ENCODE results near the gene GLRX2.

Gene GLRX2

DNA sequence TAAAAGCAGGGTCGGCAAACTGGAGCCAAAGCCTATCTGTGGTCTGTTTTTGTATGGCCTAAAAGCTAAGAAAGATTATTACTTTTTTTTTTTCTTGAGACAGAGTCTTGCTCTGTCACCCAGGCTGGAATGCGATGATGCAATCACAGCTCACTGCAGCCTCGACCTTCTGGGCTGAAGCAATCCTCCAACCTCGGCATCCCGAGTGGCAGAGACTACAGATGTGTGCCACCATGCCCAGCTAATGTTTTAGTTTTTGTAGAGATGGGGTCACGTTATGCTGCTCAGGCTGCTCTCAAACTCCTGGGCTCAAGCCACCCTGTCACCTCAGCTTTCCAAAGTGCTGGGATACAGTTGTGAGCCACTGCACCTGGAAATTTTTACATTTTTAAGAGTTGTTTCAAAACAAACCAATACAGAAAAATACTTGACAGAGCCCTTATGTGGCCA is 6.5 kb upstream of the GLRX2 start:
- H3K4me1 ChIP-seq (ENCODE audit: control insufficient read depth, insufficient read depth, low read length, unreplicated experiment), result peaks cover 42% of the 10 kb centered on the region
- no peaks in the 10 kb centered on the region for H3K27me3 ChIP-seq (ENCODE audit: insufficient read depth, low read length)
- H3K27ac ChIP-seq (ENCODE audit: low read depth, low read length), result peak overlapping the region; percentile 73
- H2AFZ ChIP-seq (ENCODE audit: low read length, unreplicated experiment), result peak overlapping the region; percentile 88
- H3K36me3 ChIP-seq (ENCODE audit: insufficient read depth, low read length), result no peaks in the 10 kb centered on the region
- H3K79me2 ChIP-seq (ENCODE audit: control insufficient read depth, insufficient read depth, low read length, unreplicated experiment), result no peaks in the 10 kb centered on the region
- peak overlapping the region; percentile 45; the same call in 1 of the 2 replicates for H3K4me3 ChIP-seq (ENCODE audit: low read depth, low read length)

DNA sequence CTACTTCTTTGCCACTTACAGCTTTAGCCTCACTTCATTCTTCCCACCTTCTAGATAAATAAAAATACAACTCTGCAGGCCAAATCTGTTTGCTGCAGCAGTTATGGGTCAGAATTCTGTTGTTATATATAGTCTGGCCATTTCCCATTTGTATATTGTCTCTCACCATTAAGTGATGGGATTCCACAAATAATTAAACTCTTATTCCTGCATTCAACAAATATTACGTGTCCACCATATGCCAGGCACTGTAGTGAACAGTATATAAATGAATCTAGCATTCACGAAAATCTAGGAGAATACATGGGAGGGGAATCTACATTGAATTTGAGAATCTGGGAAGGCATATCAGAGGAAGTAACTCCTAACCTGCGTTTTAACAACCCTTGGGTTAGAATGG is 5.7 kb upstream of the GLRX2 start:
- Histone ChIP-seq H2AFZ (ENCODE audit: low read length, unreplicated experiment) (peak overlapping the region; percentile 88), H3K27me3 (ENCODE audit: insufficient read depth, low read length) (no peaks in the 10 kb centered on the region), H3K27ac (ENCODE audit: low read depth, low read length) (peak overlapping the region; percentile 73; the same call in 1 of the 2 replicates), H3K4me3 (ENCODE audit: low read depth, low read length) (no peak overlapping the region), H3K4me1 (ENCODE audit: control insufficient read depth, insufficient read depth, low read length, unreplicated experiment) (peaks cover 38% of the 10 kb centered on the region), H3K79me2 (ENCODE audit: control insufficient read depth, insufficient read depth, low read length, unreplicated experiment) (no peaks in the 10 kb centered on the region), H3K36me3 (ENCODE audit: insufficient read depth, low read length) (no peaks in the 10 kb centered on the region)

DNA sequence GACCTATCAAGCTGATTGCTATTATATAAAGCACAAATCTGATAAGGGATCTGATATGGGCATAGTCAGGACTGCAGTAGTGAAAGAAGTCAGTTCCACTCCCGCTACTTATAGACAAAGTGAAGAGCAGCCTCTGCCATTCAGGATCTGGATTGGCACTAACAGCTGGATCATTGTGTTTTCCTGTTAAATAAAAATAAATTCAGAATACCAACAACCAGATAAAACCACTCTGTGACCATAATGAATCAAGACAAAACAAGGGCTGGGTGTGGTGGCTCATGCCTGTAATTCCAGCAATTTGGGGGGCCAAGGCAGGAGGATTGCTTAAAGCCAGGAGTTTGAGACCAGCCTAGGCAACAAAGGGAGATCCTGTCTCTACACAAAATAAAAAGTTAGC is 5.0 kb upstream of the GLRX2 start:
- Histone ChIP-seq H3K27me3 (ENCODE audit: insufficient read depth, low read length) (no peaks in the 10 kb centered on the region), H2AFZ (ENCODE audit: low read length, unreplicated experiment) (no peak overlapping the region), H3K4me3 (ENCODE audit: low read depth, low read length) (no peak overlapping the region), H3K4me1 (ENCODE audit: control insufficient read depth, insufficient read depth, low read length, unreplicated experiment) (peaks cover 37% of the 10 kb centered on the region), H3K79me2 (ENCODE audit: control insufficient read depth, insufficient read depth, low read length, unreplicated experiment) (no peaks in the 10 kb centered on the region), H3K27ac (ENCODE audit: low read depth, low read length) (no peak overlapping the region), H3K36me3 (ENCODE audit: insufficient read depth, low read length) (no peaks in the 10 kb centered on the region)

DNA sequence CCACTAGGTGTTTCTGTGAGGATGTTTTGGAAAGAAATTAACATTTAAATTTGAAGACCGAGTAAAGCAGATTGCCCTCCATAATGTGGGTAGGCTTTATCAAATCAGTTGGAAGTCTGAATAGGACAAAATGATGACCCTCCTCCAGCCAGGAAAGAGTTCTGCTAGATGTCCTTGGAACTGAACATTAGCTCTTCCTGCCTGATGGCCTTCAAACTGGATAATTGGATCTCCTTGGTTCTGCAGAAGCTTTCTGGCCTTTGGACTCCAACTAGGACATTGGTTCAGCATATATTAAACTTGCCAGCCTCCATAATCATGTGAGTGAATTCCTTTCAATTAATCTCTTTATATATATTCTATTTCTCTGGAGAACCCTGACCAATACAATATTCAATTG is 4.4 kb upstream of the GLRX2 start:
- H3K36me3 ChIP-seq (ENCODE audit: insufficient read depth, low read length), result no peaks in the 10 kb centered on the region
- H3K4me1 ChIP-seq (ENCODE audit: control insufficient read depth, insufficient read depth, low read length, unreplicated experiment), result peaks cover 31% of the 10 kb centered on the region
- no peak overlapping the region for H3K27ac ChIP-seq (ENCODE audit: low read depth, low read length)
- H3K27me3 ChIP-seq (ENCODE audit: insufficient read depth, low read length), result no peaks in the 10 kb centered on the region
- H2AFZ ChIP-seq (ENCODE audit: low read length, unreplicated experiment), result no peak overlapping the region
- no peaks in the 10 kb centered on the region for H3K79me2 ChIP-seq (ENCODE audit: control insufficient read depth, insufficient read depth, low read length, unreplicated experiment)
- H3K4me3 ChIP-seq (ENCODE audit: low read depth, low read length), result no peak overlapping the region

DNA sequence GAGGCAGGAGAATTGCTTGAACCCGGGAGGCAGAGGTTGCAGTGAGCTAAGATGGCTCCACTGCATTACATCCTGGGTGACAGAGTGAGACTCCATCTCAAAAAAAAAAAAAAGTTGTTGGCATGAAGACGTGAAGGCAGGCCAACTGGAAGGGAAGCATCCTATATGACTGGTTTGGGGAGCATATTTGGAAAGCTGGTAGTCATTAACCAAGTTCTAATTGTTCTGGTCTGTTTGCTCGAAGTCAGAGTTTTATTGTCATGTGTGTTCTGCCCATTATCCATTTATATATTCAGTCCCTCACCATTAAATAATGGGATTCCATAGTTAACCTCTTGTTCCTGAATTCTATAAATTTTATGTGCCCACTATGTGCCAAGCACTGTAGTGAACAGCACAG is 3.3 kb upstream of the GLRX2 start:
- Histone ChIP-seq H3K36me3 (ENCODE audit: insufficient read depth, low read length) (no peaks in the 10 kb centered on the region), H3K4me1 (ENCODE audit: control insufficient read depth, insufficient read depth, low read length, unreplicated experiment) (peaks cover 25% of the 10 kb centered on the region), H3K79me2 (ENCODE audit: control insufficient read depth, insufficient read depth, low read length, unreplicated experiment) (peaks cover 9% of the 10 kb centered on the region), H3K27ac (ENCODE audit: low read depth, low read length) (no peak overlapping the region), H2AFZ (ENCODE audit: low read length, unreplicated experiment) (no peak overlapping the region), H3K4me3 (ENCODE audit: low read depth, low read length) (no peak overlapping the region), H3K27me3 (ENCODE audit: insufficient read depth, low read length) (no peaks in the 10 kb centered on the region)

DNA sequence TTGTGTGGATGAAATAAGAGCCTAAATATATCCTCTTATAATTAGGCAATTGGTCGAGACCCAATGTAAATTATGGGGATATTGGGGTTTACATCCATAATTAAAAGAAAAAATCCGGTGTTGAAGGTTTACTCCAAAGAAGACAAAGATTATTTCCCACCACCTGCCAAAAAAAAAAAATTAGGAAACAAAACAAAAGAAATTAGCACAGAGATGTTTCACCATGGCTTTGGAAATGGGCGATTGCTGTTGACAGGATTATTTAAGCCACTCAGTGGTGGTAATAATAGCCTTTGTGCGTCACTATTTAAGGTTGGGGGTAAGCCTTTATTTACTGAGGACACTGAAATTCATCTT is 585 bp upstream of the GLRX2 start:
- Histone ChIP-seq H3K27ac (ENCODE audit: low read depth, low read length) (peak overlapping the region; percentile 83), H3K4me1 (ENCODE audit: control insufficient read depth, insufficient read depth, low read length, unreplicated experiment) (peaks cover 13% of the 10 kb centered on the region), H3K27me3 (ENCODE audit: insufficient read depth, low read length) (no peaks in the 10 kb centered on the region)

DNA sequence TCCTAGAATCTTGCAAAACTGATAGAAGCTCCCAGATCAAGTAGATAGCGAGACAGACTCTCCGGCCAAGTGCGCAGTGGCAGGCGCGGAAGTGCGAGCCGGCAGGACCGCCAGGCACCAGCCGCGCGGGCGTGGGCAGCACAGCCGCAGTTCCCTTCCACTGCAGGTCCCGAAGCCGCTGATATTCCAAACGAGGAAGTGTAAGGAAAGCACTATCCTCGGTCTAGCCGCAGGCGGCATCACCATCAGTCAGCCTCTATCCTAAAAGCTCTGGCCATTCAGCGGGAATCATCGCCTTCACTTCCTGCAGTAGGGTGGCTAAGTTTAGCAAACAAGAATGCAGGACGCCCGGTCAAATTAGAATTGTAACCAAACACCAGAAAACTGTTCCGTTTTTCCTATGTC is 710 bp downstream of the GLRX2 start:
- Histone ChIP-seq H3K4me3 (ENCODE audit: low read depth, low read length) (peak overlapping the region; percentile 81), H3K27me3 (ENCODE audit: insufficient read depth, low read length) (no peaks in the 10 kb centered on the region), H3K36me3 (ENCODE audit: insufficient read depth, low read length) (peaks cover 7% of the 10 kb centered on the region; the same call in 1 of the 2 replicates), H3K4me1 (ENCODE audit: control insufficient read depth, insufficient read depth, low read length, unreplicated experiment) (peaks cover 13% of the 10 kb centered on the region), H3K79me2 (ENCODE audit: control insufficient read depth, insufficient read depth, low read length, unreplicated experiment) (peaks cover 35% of the 10 kb centered on the region), H3K27ac (ENCODE audit: low read depth, low read length) (peak overlapping the region; percentile 83), H2AFZ (ENCODE audit: low read length, unreplicated experiment) (peak overlapping the region; percentile 93)

More for the DNA sequence above, 585 bp upstream of the GLRX2 start:
- H3K4me3 ChIP-seq (ENCODE audit: low read depth, low read length), result peak overlapping the region; percentile 81
- no peaks in the 10 kb centered on the region for H3K36me3 ChIP-seq (ENCODE audit: insufficient read depth, low read length)
- H3K79me2 ChIP-seq (ENCODE audit: control insufficient read depth, insufficient read depth, low read length, unreplicated experiment), result peaks cover 35% of the 10 kb centered on the region
- peak overlapping the region; percentile 98 for H2AFZ ChIP-seq (ENCODE audit: low read length, unreplicated experiment)

DNA sequence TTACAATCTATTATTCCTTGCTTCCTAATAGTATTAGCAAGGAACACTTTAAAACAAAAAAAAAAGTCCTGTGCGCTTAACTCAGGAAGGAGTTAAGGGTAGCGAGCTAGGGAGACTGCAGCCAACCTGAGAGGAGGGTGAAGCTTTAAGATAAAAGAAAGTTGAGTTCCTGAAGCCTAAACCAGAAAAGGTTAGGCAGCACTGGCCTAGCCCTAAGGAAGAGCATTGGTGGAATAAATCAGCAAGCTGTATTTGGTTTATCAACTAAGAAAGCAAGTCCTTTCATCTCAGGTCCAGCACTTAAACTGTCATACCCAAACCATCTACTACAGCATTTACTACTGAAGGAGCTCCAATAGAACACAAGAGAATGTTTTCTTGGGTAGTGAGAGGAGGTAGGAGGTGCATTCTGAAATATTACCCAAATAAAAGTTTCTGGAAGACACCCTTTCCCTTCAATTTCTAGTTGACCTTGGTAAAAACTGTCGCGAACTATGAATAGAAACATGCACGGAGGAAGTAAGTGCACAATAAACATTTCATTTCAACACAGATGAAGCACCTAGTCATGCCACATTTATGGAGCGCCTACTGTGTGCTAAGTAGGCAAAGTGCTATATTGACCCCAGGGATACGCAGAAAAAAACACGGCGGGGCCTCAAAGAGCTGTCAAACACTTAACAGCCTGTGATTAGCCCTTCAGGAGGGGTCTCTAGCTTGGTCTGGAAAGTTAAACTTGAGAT is 1.3 kb downstream of the GLRX2 start:
- Histone ChIP-seq H3K36me3 (ENCODE audit: insufficient read depth, low read length) (peaks cover 10% of the 10 kb centered on the region), H3K27me3 (ENCODE audit: insufficient read depth, low read length) (no peaks in the 10 kb centered on the region), H3K4me1 (ENCODE audit: control insufficient read depth, insufficient read depth, low read length, unreplicated experiment) (peaks cover 13% of the 10 kb centered on the region), H3K27ac (ENCODE audit: low read depth, low read length) (peak overlapping the region; percentile 83), H3K4me3 (ENCODE audit: low read depth, low read length) (peak overlapping the region; percentile 81), H2AFZ (ENCODE audit: low read length, unreplicated experiment) (peak overlapping the region; percentile 93), H3K79me2 (ENCODE audit: control insufficient read depth, insufficient read depth, low read length, unreplicated experiment) (peaks cover 35% of the 10 kb centered on the region)

DNA sequence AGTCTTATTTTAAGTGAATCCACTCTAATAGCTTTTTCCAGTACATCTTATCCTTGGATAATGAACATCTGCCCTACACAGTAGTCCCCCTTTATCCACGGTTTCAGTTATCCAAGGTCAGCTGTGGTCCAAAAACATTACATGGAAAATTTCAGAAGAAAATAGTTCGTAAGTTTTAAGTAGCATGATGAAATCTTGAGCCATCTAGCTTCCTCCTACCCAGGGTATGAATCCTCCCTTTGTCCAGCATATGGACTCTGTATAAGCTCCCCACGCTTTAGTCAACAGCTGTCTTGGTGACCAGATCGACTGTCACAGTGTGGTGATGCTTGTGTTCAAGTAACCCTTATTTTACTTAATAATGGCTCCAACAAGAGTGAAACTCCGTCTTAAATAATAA is 2.6 kb downstream of the GLRX2 start:
- Histone ChIP-seq H3K4me1 (ENCODE audit: control insufficient read depth, insufficient read depth, low read length, unreplicated experiment) (peaks cover 13% of the 10 kb centered on the region), H3K4me3 (ENCODE audit: low read depth, low read length) (no peak overlapping the region; the same call in 1 of the 2 replicates), H3K27me3 (ENCODE audit: insufficient read depth, low read length) (no peaks in the 10 kb centered on the region), H3K27ac (ENCODE audit: low read depth, low read length) (no peak overlapping the region), H2AFZ (ENCODE audit: low read length, unreplicated experiment) (no peak overlapping the region), H3K79me2 (ENCODE audit: control insufficient read depth, insufficient read depth, low read length, unreplicated experiment) (peaks cover 35% of the 10 kb centered on the region), H3K36me3 (ENCODE audit: insufficient read depth, low read length) (peaks cover 13% of the 10 kb centered on the region)

DNA sequence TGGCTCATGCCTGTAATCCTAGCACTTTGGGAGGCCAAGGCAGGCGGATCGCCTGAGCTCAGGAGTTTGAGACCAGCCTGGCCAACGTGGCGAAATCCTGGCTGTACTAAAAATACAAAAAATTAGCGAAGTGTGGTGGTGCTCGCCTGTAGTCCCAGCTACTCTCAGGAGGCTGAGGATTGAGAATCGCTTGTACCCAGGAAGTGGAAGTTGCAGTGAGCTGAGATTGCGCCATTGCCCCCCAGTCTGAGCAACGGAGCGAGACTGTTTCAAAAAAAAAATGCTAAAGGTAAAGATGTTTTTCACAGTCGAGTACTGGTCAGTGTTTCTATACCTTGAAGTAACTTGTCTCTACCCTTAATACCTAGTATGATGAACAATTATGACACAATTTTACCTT is 11.1 kb downstream of the GLRX2 start:
- H3K36me3 ChIP-seq (ENCODE audit: insufficient read depth, low read length), result peaks cover 18% of the 10 kb centered on the region

DNA sequence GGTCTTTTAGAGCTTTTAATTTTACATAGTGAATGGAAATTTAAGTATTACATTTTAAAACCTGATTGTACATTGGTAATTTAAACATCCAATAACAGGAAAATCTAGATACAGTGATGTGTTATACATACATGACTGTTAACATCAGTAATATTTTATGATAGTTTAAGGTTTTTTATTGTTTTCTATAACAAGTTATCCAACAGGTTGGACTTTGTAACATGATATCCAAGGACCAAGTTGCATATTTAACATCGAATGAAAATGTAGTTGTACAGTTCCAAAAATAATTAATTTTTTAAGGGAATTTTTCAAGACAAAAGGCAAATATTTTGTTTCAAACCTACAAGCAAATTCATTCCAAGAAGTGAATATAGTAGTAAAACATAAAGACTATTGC is 14.3 kb downstream of the GLRX2 start:
- Histone ChIP-seq H3K79me2 (ENCODE audit: control insufficient read depth, insufficient read depth, low read length, unreplicated experiment) (no peaks in the 10 kb centered on the region), H3K27ac (ENCODE audit: low read depth, low read length) (no peak overlapping the region), H3K36me3 (ENCODE audit: insufficient read depth, low read length) (peaks cover 7% of the 10 kb centered on the region), H3K4me3 (ENCODE audit: low read depth, low read length) (no peak overlapping the region), H2AFZ (ENCODE audit: low read length, unreplicated experiment) (no peak overlapping the region), H3K4me1 (ENCODE audit: control insufficient read depth, insufficient read depth, low read length, unreplicated experiment) (no peaks in the 10 kb centered on the region), H3K27me3 (ENCODE audit: insufficient read depth, low read length) (no peaks in the 10 kb centered on the region)

More for the DNA sequence above, 11.1 kb downstream of the GLRX2 start:
- no peaks in the 10 kb centered on the region for H3K79me2 ChIP-seq (ENCODE audit: control insufficient read depth, insufficient read depth, low read length, unreplicated experiment)
- no peaks in the 10 kb centered on the region for H3K27me3 ChIP-seq (ENCODE audit: insufficient read depth, low read length)
- no peak overlapping the region for H2AFZ ChIP-seq (ENCODE audit: low read length, unreplicated experiment)
- H3K27ac ChIP-seq (ENCODE audit: low read depth, low read length), result no peak overlapping the region
- no peak overlapping the region for H3K4me3 ChIP-seq (ENCODE audit: low read depth, low read length)
- no peaks in the 10 kb centered on the region for H3K4me1 ChIP-seq (ENCODE audit: control insufficient read depth, insufficient read depth, low read length, unreplicated experiment)

Measured in ACC112 (cell line).